GM13977 (cell line): Measurements from ENCODE around the gene ASS1.

ENCODE experiments used
- DNase-seq: peaks from one replicate; pipeline ENCODE4 v3.0.0; 2012; ENCODE audit warnings: low spot score
- CTCF ChIP-seq: IDR thresholded peaks from 2 replicates; pipeline ENCODE4 v1.5.1; 2012; ENCODE audit warnings: mild to moderate bottlenecking, control low read depth; ENCODE audit not compliant: insufficient read depth; ENCODE audit errors: extremely low read depth, missing control alignments
- in situ Hi-C: fragments of 300-500 bp; cut with MboI; formaldehyde crosslinking; loops from one replicate; pipeline ENCODE4 v1.12.0; 2022; ENCODE audit warnings: low sequenced_read_pairs, low pct_unique_long_range_greater_than_20kb, mixed read lengths, inconsistent platforms; ENCODE audit not compliant: unreplicated experiment

The ASS1 gene

GRCh38 chr9:130523921-130524320 lies 79.2 kb downstream of the ASS1 start:
- in situ Hi-C loops, result no loop called here
- no peak for DNase-seq
- no peak for TF ChIP-seq CTCF

- in situ Hi-C loops, result no loop called here
- no peak for DNase-seq
- no peak for TF ChIP-seq CTCF
Measured at GRCh38 chr9:130526193-130526853, 81.6 kb downstream of the ASS1 start.

- DNase-seq, result no peak
- in situ Hi-C loops, result no loop called here
- TF ChIP-seq CTCF, result no peak
Measured at GRCh38 chr9:130526854-130527650, 82.3 kb downstream of the ASS1 start.

GRCh38 chr9:130527651-130528310 lies 83.0 kb downstream of the ASS1 start:
- no peak for TF ChIP-seq CTCF
- in situ Hi-C loops, result no loop called here
- no peak for DNase-seq

- TF ChIP-seq CTCF, result no peak
- in situ Hi-C loops, result no loop called here
- no peak for DNase-seq
Measured at GRCh38 chr9:130528674-130529073, 83.9 kb downstream of the ASS1 start.

GRCh38 chr9:130530938-130531337 lies 86.2 kb downstream of the ASS1 start:
- TF ChIP-seq CTCF, result no peak
- in situ Hi-C loops, result no loop called here
- no peak for DNase-seq
